Activated CD8-positive, alpha-beta memory T cell treated with anti-CD3 and anti-CD28 coated beads for 48 hours (primary cell): ENCODE measurements around the gene SLC7A8.
"Not testable (repeated sequence)": the region's sequence is repeated elsewhere in the genome, so short reads cannot be mapped to it uniquely, and the experiment has no call there.

ENCODE experiments used
- DNase-seq, 3 experiments: peaks; one replicate each; pipeline ENCODE4 v3.0.0-alpha.2; 2020; ENCODE audit warnings: low read depth in 2 of 3, low spot score in 2 of 3

SLC7A8 gene

DNA sequence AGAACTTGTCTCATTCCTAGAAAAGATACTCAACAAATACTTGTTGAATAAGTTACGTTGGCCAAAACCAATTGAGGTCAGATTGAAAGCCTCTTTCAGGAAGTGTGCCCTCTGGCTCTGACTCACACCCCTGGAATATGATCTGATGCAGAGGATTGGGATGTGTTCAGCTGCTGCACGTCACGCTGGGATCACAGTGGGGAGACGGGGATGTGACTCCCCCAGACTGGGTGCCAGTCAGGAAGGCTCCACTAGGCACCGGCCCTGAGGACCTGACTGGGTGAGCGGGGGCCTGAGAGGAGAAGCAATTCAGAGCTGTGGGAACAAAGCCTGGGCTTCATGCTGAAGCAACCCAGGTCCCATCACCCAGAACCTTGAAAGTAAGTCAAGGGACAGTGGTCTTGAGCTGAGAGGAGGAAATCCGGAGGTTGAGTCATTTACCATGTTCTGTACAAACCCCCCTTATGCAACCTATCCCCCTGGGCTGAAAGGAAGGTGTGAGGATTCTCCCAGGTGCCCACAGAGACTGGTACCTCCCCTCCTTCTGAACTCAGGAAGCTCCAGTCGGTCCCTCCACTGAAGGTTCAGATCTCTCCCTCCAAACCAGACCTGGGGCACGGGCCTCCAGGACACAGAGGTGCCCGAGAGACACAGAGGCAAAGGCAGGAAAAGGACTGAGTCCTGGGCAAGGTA lies 68.3 kb downstream of the SLC7A8 start:
- no peak for DNase-seq

DNA sequence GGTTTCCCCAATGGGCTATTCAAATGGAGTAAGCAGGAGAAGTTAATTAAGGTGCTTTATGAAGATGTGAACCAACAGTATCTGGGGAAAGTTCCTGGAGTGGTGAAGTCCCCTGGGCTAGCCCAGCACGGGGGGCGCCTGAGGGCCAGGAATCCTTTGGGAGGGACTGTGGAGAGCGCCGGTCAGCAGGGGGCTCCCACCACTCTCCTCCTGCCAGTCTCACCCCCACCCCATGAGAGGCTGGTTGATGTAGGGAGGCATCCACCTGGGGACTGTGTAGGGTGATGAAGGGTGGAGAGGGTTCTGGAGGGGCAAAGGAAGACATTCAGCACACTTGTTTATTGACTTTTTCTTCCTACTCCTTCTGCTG lies 68.8 kb downstream of the SLC7A8 start:
- no peak for DNase-seq

DNA sequence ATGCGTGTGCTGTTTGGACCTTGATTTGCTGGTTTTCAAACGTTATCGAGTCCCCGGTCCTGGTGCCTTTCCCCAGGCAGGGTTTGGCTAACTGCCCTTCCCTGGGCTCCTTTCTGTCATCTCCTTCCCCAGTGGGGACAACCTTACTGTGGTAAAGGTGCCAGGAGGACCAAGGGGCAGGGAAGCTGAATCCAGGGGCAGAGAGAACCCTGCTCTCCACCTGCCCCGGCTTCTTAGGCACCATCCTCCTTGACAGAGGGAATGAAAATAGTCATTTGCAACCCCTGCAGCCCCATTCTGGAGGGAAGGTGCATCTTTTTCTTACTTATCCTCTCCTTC lies 69.4 kb downstream of the SLC7A8 start:
- no peak for DNase-seq

- no peak for DNase-seq
Observed at GRCh38 chr14:23113431-23114119, 69.9 kb downstream of the SLC7A8 start.

GRCh38 chr14:23112359-23113178 lies 70.9 kb downstream of the SLC7A8 start:
- DNase-seq: no peak

- DNase-seq: no peak
Observed at GRCh38 chr14:23110579-23111365, 72.7 kb downstream of the SLC7A8 start.

GRCh38 chr14:23109769-23110168 lies 73.7 kb downstream of the SLC7A8 start:
- DNase-seq: no peak

GRCh38 chr14:23108169-23108568 lies 75.3 kb downstream of the SLC7A8 start:
- DNase-seq: not testable (repeated sequence)

GRCh38 chr14:23107620-23108019 lies 75.8 kb downstream of the SLC7A8 start:
- DNase-seq: not testable (repeated sequence)

- DNase-seq: no peak
Observed at GRCh38 chr14:23106747-23107045, 76.8 kb downstream of the SLC7A8 start.

DNA sequence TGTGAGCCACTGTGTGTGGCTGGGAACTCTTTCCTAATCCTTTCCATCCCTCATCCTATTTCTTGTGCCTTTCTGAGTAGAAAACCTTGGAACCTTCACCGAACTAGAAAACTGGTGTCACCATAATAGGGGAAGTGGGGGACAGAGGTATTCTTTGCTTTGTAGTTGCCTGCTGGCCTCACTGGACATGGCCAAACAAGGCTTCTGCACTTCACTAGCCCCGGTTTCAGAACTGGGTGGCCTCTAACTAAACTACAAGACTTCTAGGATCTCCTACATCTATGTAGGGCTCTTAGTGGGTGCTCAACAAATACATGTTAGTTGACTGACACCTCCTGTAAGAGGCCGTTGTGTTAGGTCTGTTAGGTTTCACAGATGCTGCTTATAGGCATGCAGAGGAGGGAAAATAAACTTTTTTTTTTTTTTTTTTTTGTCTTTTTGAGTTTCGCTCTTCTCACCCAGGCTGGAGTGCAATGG lies 78.1 kb downstream of the SLC7A8 start:
- DNase-seq: no peak

DNA sequence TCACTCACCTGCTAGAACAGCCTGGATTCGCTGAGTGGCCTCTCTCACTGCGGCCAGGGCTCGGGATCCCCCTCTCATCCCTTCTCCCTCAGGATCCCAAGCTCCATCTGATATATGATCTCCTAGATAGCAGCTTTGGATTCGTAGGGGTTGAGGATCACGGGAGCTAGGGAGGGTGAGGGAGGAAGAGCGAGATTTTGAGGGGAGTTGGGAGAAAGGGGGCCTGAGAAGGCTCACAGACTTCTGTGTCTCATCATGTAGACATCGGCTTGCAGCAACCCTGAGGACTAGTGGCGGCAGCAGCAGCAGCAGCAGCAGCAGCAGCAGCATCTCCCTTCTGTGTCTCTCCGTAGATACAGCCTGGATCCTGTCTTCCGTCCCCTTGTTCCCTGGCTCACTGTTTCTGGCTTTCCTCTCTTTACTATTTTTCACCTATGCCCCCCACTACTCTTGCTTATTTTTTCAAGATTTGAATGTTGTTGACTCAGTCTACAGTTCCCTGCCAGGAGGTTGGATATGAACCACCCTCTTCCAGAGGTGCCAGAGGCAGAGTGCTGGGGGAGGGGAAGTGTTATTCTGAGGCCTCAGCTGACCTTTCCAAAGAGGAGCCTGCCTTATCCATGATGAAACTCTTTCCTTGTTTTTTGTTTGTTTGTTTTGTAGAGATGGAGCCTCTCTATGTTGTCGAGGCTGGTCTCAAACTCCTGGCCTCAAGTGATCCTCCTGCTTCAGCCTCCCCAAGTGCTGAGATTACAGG lies 78.7 kb downstream of the SLC7A8 start, which contains the start of gene CIROP:
CIROP (minus strand) TSS at position 399 of the 757 bp plus-strand sequence; CDS start at position 330, 69 bp downstream.
- no peak for DNase-seq

GRCh38 chr14:23104070-23104590 lies 79.3 kb downstream of the SLC7A8 start:
- DNase-seq: no peak

DNA sequence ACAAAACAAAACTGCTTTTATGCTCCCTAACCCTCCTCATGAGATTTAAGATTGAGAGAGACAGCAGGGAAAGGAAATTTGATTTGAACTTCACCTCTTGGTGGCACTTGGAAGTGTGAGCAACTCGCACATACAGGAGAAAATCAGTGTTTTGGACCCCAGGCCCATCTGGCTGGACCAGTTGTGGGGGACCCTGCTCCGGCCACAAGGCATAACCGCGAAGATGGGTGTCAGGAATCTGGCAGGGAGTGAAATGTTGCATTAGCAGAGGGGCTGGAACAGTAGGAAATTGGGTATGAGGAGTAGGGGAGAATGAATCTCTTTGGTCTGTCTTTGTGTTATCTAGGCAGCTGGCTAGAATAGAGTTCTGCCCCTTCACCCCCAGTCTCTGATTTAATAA lies 79.9 kb downstream of the SLC7A8 start:
- no peak for DNase-seq

GRCh38 chr14:23102801-23103200 lies 80.7 kb downstream of the SLC7A8 start:
- DNase-seq: no peak

DNA sequence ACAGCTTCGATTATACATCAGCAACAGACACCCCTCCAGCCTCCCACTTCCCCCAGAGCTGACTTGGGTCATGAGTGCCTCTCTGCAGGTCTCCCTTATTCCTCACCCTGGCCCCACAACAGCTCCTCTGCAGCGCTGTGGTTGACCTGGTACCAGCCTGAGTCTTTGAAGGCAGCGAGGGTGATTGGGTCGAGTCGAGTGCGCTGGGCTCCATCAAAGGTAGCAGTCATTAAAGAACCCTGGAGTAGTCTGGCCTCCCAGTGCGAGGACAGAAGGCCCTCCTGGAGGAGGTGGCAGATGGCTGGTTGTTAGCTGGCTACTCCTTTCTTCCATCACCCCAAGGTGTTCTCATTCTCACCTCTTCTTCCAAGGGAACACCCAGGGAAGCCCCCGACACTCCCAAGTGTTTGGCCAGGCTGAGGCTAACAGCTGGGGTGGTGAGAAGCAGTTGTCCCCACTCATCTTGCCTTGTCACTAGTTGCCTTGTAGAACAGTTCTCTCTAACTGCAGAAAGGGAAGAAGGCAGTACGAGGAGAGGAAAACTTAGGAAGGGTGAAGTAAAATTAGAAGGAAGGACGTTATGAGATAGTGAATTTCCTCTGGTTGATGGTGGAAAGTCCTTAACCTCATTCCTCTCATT lies 81.4 kb downstream of the SLC7A8 start:
- no peak for DNase-seq

DNA sequence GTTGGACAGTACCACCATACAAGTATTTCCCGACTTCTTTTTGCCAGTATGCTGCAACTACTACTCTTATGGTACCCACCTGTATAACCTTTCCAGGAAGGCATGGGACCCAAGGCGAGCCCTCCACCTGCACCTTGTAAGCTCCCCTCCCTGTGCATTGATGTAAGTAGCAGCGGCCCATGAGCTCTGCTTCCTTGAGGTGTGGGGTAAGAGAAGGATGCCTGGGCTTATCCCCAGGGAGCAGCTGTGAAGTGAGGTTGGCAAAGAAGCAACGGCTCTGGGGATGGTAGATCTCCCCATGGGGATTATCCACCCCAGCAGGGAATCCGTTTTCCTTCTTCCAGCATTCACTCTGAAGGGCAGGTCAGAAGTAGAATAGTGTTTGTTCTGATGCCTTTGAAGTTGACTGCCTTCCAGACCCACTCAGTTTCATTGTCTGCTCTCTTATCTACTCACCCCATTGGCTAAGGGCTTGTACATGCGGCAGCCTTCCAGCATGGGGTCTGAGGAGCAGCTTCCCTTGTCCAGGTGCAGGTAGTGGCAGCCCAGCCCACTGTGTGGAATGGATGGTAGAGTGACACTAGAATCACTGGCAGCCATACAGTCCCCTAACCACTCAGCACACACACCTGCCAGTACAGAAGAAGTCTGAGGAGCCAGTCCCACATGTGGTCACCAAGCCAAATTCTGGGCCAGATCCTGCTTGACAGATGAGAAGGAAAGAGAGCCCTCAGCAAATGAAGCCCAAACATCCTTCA lies 82.1 kb downstream of the SLC7A8 start:
- no peak for DNase-seq

DNA sequence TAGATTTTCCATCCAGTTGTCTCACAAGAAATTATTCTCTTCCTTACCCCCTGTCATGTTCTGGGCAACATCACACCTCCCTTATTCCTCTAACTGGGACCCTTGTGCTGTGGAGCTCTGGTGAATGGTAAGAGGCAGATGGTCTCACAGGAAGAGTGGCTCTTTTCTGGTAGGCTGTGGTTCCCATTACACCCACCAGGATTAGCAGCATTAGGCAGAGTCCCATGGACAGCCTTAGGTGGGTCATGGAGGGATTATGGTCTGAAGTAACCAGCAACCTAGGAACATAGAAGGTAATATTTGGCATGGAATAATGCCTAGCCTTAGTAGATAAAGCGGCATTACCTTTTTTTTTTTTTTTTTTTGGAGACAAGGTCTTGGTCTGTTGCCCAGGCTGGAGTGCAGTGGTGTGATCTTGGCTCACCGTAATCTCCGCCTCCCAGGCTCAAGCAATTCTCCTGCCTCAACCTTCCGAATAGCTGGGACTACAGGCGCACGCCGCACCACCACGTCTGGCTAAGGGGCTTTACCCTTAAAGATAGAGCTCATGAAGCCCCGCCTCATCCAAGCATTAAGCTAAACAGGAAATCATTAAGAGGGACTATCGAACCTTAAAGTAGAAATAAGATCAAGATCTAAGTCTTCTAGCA lies 84.1 kb downstream of the SLC7A8 start:
- DNase-seq: no peak

DNA sequence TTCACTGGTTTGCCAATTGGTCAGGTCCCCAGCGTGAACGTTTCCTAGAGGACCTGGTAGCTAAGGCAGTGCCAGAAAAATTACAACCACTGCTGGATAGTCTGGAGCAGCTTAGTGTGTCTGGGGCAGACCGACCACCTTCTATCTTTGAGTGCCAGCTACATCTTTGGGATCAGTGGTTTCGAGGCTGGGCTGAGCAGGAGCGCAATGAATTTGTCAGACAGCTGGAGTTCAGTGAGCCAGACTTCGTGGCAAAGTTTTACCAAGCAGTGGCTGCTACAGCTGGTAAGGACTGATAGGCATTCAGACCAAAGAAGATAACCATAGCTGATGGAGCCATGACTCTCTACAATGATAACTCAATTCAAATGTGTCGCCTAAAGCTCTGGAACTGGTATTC lies 85.7 kb downstream of the SLC7A8 start:
- DNase-seq: no peak
